HG03520 (cell line): ENCODE measurements around the gene DNAJC2.
"Not testable (repeated sequence)": the region's sequence is repeated elsewhere in the genome, so short reads cannot be mapped to it uniquely, and the experiment has no call there.

Experiments used
- ATAC-seq: cut with Tn5 transposase; IDR thresholded peaks from one replicate; pipeline ENCODE4 v1.9.1; 2021; ENCODE audit warnings: mild to moderate bottlenecking, moderate library complexity; ENCODE audit not compliant: unreplicated experiment

The DNAJC2 gene

GRCh38 chr7:103273374-103273773 is 71.2 kb downstream of the DNAJC2 start:
- ATAC-seq, result not testable (repeated sequence)

- not testable (repeated sequence) for ATAC-seq
Observed at GRCh38 chr7:103266229-103266628, 78.3 kb downstream of the DNAJC2 start.

- ATAC-seq, result not testable (repeated sequence)
Observed at GRCh38 chr7:103264054-103264453, 80.5 kb downstream of the DNAJC2 start.
